ENCODE results near the gene OR14A2.

GRCh38 chr1:247740721-247741120 is 7.2 kb downstream of the OR14A2 start:
- TF ChIP-seq CTCF (IDR thresholded peaks at IDR 0.05; ENCODE audit: poor library complexity, severe bottlenecking) = no peak
- TF ChIP-seq EZH2 (IDR thresholded peaks at IDR 0.05; ENCODE audit: borderline replicate concordance, insufficient read depth, low read length, poor library complexity, severe bottlenecking) = no peak
- no peak for TF ChIP-seq RAD21 (conservative IDR thresholded peaks at IDR 0.05)

All from neural cell (in vitro differentiated cells).